ENCODE results near the gene LAIR1.
A peak's percentile ranks its signal among the peaks of the same experiment; 100 is the strongest.

DNA sequence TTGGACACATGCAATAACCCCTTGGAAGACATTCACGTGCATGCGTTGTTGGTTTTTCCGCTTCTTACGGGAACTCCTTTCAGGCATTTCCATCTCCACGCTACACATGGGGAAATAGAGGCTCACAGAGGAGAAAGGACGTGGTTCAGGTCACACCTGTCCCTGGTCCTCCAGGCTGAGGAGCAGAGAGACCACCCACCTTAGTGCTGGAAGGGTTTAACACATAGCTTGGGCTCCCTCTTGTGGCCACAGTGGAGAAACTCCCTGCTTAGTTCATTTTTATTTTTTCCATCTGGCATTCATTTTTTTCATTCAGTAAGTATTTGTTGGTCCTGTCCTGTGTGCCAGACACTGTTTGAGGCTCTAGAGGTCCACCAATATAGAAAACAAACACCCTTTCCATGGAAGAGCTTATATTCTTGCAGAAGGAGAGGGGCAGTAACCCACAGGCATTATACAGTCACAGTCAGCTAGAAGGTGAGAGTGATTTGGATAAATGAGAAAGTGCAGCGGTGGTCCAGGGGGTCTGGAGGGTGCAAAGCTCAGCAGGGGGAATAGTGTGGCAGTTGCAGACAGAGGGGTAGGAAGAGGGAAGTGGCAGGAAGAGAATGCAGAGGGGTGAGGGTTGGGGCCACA is 26.3 kb upstream of the LAIR1 start:
- TF ChIP-seq CREB1 (CRISPR knock-in tag; IDR thresholded peaks at IDR 0.05; ENCODE audit: low read depth) (no peak), CTCF (conservative IDR thresholded peaks at IDR 0.05; ENCODE audit: low read depth in 2 of 2) (peak; percentile 89 to 95), POLR2AphosphoS5 (IDR thresholded peaks at IDR 0.05; ENCODE audit: low read depth) (no peak), EZH2 (IDR thresholded peaks at IDR 0.05; ENCODE audit: low read depth, unreplicated experiment) (no peak), ZNF114 (CRISPR knock-in tag; IDR thresholded peaks at IDR 0.05) (no peak), EZH2phosphoT487 (IDR thresholded peaks at IDR 0.05; ENCODE audit: unreplicated experiment) (no peak), REST (IDR thresholded peaks at IDR 0.05; ENCODE audit: unreplicated experiment) (no peak)
- TF ChIP-seq, protein P1, sequence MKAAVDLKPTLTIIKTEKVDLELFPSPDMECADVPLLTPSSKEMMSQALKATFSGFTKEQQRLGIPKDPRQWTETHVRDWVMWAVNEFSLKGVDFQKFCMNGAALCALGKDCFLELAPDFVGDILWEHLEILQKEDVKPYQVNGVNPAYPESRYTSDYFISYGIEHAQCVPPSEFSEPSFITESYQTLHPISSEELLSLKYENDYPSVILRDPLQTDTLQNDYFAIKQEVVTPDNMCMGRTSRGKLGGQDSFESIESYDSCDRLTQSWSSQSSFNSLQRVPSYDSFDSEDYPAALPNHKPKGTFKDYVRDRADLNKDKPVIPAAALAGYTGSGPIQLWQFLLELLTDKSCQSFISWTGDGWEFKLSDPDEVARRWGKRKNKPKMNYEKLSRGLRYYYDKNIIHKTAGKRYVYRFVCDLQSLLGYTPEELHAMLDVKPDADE (IDR thresholded peaks at IDR 0.05), result no peak

All from GM23338 (cell line).